Suprapubic skin (tissue), 4 donors: ENCODE results near the gene KRTCAP3. TPM values are rescaled to one million over a fixed set of nuclear protein-coding genes. Genes with fewer than 3 reads are reported as not detected.

Experiments
- DNase-seq, 2 donors: peaks; one replicate each; pipeline ENCODE4 v3.0.0-alpha.2; 2019; ENCODE audit warnings: low spot score in 2 of 2
- H3K27ac ChIP-seq: fragments of 200-600 bp; sonication (generic); one replicate; pipeline ENCODE4 v1.5.1; 2019
- H3K27me3 ChIP-seq: fragments of 200-600 bp; sonication (generic); one replicate; pipeline ENCODE4 v1.5.1; 2019
- H3K36me3 ChIP-seq: fragments of 200-600 bp; sonication (generic); one replicate; pipeline ENCODE4 v1.5.1; 2019
- H3K4me1 ChIP-seq: fragments of 200-600 bp; sonication (generic); one replicate; pipeline ENCODE4 v1.5.1; 2019
- H3K4me3 ChIP-seq: fragments of 200-600 bp; sonication (generic); one replicate; pipeline ENCODE4 v1.5.1; 2019; ENCODE audit warnings: mild to moderate bottlenecking
- H3K9me3 ChIP-seq: fragments of 200-600 bp; sonication (generic); one replicate; pipeline ENCODE4 v1.5.1; 2019
- EP300 ChIP-seq: sonication (generic); formaldehyde crosslinking; IDR thresholded peaks from one replicate; pipeline ENCODE4 v1.6.1; 2017; ENCODE audit warnings: antibody characterized with exemption
- POLR2A ChIP-seq, 2 donors: fragments of 450-650 bp; IDR thresholded peaks; one replicate each; pipeline ENCODE4 v1.6.1; 2017; ENCODE audit warnings: antibody characterized with exemption in 2 of 2, mild to moderate bottlenecking in 2 of 2, moderate library complexity in 2 of 2
- POLR2AphosphoS5 ChIP-seq, 3 donors: sonication (generic); formaldehyde crosslinking; IDR thresholded peaks; one replicate each; pipeline ENCODE4 v1.6.1; 2017; ENCODE audit warnings: antibody characterized with exemption in 3 of 3
- whole genome bisulfite sequencing: methylation state at CpG from one replicate; pipeline ENCODE4 v1.1.5; 2018; 5-methylcytosine and 5-hydroxymethylcytosine counted together
- total RNA-seq, 4 donors: library from RNA; depleted of rRNA; stranded (reverse); fragments of >200 nt; gene quantifications; one replicate each; pipeline ENCODE4 v1.1.0, GENCODE V29; 2016
- TF ChIP-seq, protein P1 (sequence below), 2 donors: fragments of 200-600 bp in 1 of 2; fragments of 450-650 bp in 1 of 2; sonication (generic) in 1 of 2; IDR thresholded peaks; one replicate each; pipeline ENCODE4 v1.5.1; 2016 to 2019; ENCODE audit warnings: antibody characterized with exemption in 2 of 2, mild to moderate bottlenecking in 1 of 2, moderate library complexity in 1 of 2

The KRTCAP3 gene
- total RNA-seq, 4 donors from 2014 or later: 31.0 to 50.1 (median 42.2) TPM

DNA sequence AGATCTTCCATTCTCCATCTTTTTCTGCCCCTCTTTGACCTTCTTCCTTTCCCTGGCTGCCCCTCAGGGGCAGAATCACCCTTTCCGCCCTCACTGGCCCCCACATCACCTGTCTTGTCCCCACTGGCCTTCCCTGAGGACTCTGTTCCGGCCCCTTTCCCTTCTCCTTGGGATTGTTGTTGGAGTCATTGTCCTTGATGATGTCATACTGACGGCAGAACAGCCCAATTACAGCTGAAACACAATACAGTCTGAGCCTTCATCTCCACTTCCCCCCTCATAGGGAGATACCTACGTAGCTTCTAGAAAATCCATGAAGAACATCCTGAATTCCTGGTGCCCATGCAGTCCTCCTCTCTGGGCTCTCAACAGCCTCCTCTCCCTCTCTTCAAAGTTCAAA, 50.4 kb downstream of the KRTCAP3 start:
- H3K36me3 ChIP-seq: no peaks in the 10 kb centered on the region
- no peaks in the 10 kb centered on the region for H3K27me3 ChIP-seq
- H3K4me3 ChIP-seq: no peak overlapping the region
- H3K9me3 ChIP-seq: no peaks in the 10 kb centered on the region
- WGBS: 90% methylated on average over 4 of the region's 4 CpGs
- no peak overlapping the region for H3K27ac ChIP-seq
- H3K4me1 ChIP-seq: peaks cover 26% of the 10 kb centered on the region
- TF ChIP-seq POLR2A (IDR thresholded peaks at IDR 0.05) (no peak), EP300 (no peak), POLR2AphosphoS5 (IDR thresholded peaks at IDR 0.05) (no peak)
- TF ChIP-seq, protein P1, sequence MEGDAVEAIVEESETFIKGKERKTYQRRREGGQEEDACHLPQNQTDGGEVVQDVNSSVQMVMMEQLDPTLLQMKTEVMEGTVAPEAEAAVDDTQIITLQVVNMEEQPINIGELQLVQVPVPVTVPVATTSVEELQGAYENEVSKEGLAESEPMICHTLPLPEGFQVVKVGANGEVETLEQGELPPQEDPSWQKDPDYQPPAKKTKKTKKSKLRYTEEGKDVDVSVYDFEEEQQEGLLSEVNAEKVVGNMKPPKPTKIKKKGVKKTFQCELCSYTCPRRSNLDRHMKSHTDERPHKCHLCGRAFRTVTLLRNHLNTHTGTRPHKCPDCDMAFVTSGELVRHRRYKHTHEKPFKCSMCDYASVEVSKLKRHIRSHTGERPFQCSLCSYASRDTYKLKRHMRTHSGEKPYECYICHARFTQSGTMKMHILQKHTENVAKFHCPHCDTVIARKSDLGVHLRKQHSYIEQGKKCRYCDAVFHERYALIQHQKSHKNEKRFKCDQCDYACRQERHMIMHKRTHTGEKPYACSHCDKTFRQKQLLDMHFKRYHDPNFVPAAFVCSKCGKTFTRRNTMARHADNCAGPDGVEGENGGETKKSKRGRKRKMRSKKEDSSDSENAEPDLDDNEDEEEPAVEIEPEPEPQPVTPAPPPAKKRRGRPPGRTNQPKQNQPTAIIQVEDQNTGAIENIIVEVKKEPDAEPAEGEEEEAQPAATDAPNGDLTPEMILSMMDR (IDR thresholded peaks at IDR 0.05): no peak
- no peak for DNase-seq

DNA sequence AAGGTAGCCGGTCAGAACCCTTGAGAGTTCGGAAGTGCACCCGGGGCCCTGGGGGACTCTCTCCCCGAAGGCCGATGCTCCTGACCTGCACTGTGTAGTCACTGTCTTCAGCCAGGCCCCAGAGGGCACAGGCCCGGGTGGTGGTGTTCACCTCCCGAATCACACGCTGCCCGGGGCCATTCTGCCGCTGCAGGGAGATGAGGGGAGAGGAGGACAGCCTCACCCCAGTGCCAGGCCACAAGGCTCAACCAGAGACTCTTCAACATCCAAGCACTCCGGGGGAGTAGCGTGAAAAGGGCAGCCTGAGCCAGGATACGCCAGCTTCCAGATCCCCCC, 51.7 kb downstream of the KRTCAP3 start:
- 87% methylated on average over 13 of the region's 13 CpGs for WGBS
- H3K27ac ChIP-seq: no peak overlapping the region

More for the DNA sequence above, 51.7 kb downstream of the KRTCAP3 start:
- H3K27me3 ChIP-seq: no peaks in the 10 kb centered on the region
- H3K4me3 ChIP-seq: peak overlapping the region; percentile 90
- no peaks in the 10 kb centered on the region for H3K9me3 ChIP-seq
- peaks cover 18% of the 10 kb centered on the region for H3K4me1 ChIP-seq
- peak in 1 of 2 donors; percentile 70 for DNase-seq
- H3K36me3 ChIP-seq: no peaks in the 10 kb centered on the region
- no peak for TF ChIP-seq EP300
- TF ChIP-seq POLR2AphosphoS5 (IDR thresholded peaks at IDR 0.05): no peak
- TF ChIP-seq, protein P1 (IDR thresholded peaks at IDR 0.05): no peak
- no peak for TF ChIP-seq POLR2A (IDR thresholded peaks at IDR 0.05)

Other genes with a start within 250 kb of the KRTCAP3 start
- 100 to 1,000 TPM; 109 to 177 (median 141) TPM for gene ATRAID, start 230.3 kb upstream of the KRTCAP3 start, total RNA-seq
- 10 to 100 TPM; 30.4 to 33.4 (median 33.1) TPM for gene SLC5A6, start 230.1 kb upstream of the KRTCAP3 start, total RNA-seq
- 10 to 100 TPM; 33.7 to 64.8 (median 42.1) TPM for gene CAD, start 225.0 kb upstream of the KRTCAP3 start, total RNA-seq
- not detected for gene SLC30A3, start 179.3 kb upstream of the KRTCAP3 start, total RNA-seq
- not detected for gene DNAJC5G, start 166.9 kb upstream of the KRTCAP3 start, total RNA-seq
- not detected for gene TRIM54, start 160.0 kb upstream of the KRTCAP3 start, total RNA-seq
- 1 to 10 TPM in 2 of 4 donors, not detected in 2; 2.1 to 3.9 TPM for gene UCN, start 133.9 kb upstream of the KRTCAP3 start, total RNA-seq
- 10 to 100 TPM; 51.8 to 87.5 (median 68.4) TPM for gene MPV17, start 119.3 kb upstream of the KRTCAP3 start, total RNA-seq
- gene GTF3C2, start 85.6 kb upstream of the KRTCAP3 start, total RNA-seq: 100 to 1,000 TPM in 1 of 4 donors, 10 to 100 TPM in 3; 53.8 to 160 (median 75.9) TPM
- gene EIF2B4, start 72.0 kb upstream of the KRTCAP3 start, total RNA-seq: 10 to 100 TPM; 34.3 to 68.2 (median 48.5) TPM
- gene SNX17, start 71.8 kb upstream of the KRTCAP3 start, total RNA-seq: 10 to 100 TPM; 73.4 to 89.8 (median 76.4) TPM
- 10 to 100 TPM in 3 of 4 donors, 1 to 10 TPM in 1; 7.6 to 16.7 (median 11.7) TPM for gene ZNF513, start 61.6 kb upstream of the KRTCAP3 start, total RNA-seq
- gene PPM1G, start 32.8 kb upstream of the KRTCAP3 start, total RNA-seq: 10 to 100 TPM; 37.4 to 54.1 (median 49.3) TPM
- 10 to 100 TPM; 66.8 to 84.3 (median 77.0) TPM for gene NRBP1, start 13.8 kb upstream of the KRTCAP3 start, total RNA-seq
- 10 to 100 TPM; 21.6 to 70.0 (median 27.4) TPM for gene IFT172, start 47.4 kb downstream of the KRTCAP3 start, total RNA-seq
- 1 to 10 TPM; 4.7 to 8.0 (median 5.5) TPM for gene FNDC4, start 52.8 kb downstream of the KRTCAP3 start, total RNA-seq
- 1 to 10 TPM in 1 of 4 donors, under 1 TPM in 2, not detected in 1; 0.56 to 1.0 (median 0.64) TPM for gene GCKR, start 54.5 kb downstream of the KRTCAP3 start, total RNA-seq
- 10 to 100 TPM in 3 of 4 donors, 1 to 10 TPM in 1; 8.1 to 23.5 (median 20.6) TPM for gene ZNF512, start 140.7 kb downstream of the KRTCAP3 start, total RNA-seq
- 1 to 10 TPM; 1.2 to 3.9 (median 3.0) TPM for gene CCDC121, start 186.6 kb downstream of the KRTCAP3 start, total RNA-seq
- gene GPN1, start 186.7 kb downstream of the KRTCAP3 start, total RNA-seq: 10 to 100 TPM; 21.0 to 30.5 (median 24.2) TPM
- gene SUPT7L, start 221.2 kb downstream of the KRTCAP3 start, total RNA-seq: 10 to 100 TPM; 17.0 to 27.3 (median 22.2) TPM
- gene SLC4A1AP, start 221.5 kb downstream of the KRTCAP3 start, total RNA-seq: 10 to 100 TPM; 15.1 to 25.3 (median 20.7) TPM